RKO (cell line): ENCODE data around the gene MAGEA3.
"Not testable (repeated sequence)": the region's sequence is repeated elsewhere in the genome, so short reads cannot be mapped to it uniquely, and the experiment has no call there.

Experiments used
- DNase-seq: peaks from one replicate; pipeline ENCODE4 v3.0.0-alpha.2; 2016; ENCODE audit warnings: low spot score

Gene MAGEA3

GRCh38 chrX:152735860-152736511, 37.4 kb downstream of the MAGEA3 start:
- no peak for DNase-seq

GRCh38 chrX:152736528-152736927, 37.9 kb downstream of the MAGEA3 start:
- not testable (repeated sequence) for DNase-seq

- DNase-seq, result no peak
Measured at GRCh38 chrX:152738560-152738959, 40.0 kb downstream of the MAGEA3 start.
